DMS153 treated with DMSO at 0.1 percent for 48 hours (cell line): ENCODE data around the gene NT5C2.
"Not testable (repeated sequence)": the region's sequence is repeated elsewhere in the genome, so short reads cannot be mapped to it uniquely, and the experiment has no call there.

ENCODE experiments used
- DNase-seq: peaks from one replicate; lab custom pipeline; 2025; ENCODE audit not compliant: unreplicated experiment; lab: John Stamatoyannopoulos, UW

The NT5C2 gene

GRCh38 chr10:103095005-103095404, 98.1 kb downstream of the NT5C2 start:
- DNase-seq, result no peak

DNA sequence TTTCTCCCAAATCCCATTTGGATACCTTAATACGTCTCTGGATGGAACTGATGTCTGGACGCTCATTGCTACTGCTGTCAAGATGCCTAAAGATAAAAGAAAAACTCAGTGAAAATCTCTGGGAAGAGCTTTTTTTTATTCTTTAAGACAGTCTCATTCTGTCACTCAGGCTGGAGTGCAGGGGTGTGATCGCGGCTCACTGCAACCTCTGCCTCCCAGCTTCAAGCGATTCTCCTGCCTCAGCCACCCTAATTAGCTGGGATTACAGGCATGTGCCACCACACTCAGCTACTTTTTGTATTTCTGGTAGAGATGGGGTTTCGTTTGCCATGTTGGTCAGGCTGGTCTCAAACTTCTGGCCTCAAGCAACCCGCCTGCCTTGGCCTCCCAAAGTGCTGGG, 102.2 kb downstream of the NT5C2 start:
- DNase-seq, result no peak

- DNase-seq, result no peak
Measured at GRCh38 chr10:103089493-103089892, 103.6 kb downstream of the NT5C2 start.

GRCh38 chr10:103086799-103087198, 106.3 kb downstream of the NT5C2 start:
- no peak for DNase-seq

GRCh38 chr10:103086261-103086660, 106.8 kb downstream of the NT5C2 start:
- DNase-seq, result no peak

DNA sequence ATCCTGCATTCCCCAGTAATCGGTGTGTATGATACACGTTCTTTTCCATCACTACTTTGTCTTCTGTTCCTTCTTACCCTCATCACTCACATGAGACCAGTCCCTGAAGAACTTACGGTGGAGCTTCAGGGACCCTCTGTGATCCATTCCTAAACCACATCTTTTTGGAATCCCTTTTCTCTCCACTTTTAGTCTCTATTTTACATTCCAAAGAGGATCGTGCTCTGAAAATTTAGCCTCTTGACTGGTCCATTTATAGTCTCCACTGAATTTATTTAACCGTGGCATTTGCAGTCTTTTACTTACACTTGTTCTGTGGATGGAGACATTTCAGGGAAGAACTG, 109.1 kb downstream of the NT5C2 start:
- no peak for DNase-seq

- DNase-seq, result no peak
Measured at GRCh38 chr10:103083266-103083976, 109.7 kb downstream of the NT5C2 start.

GRCh38 chr10:103082683-103083082, 110.4 kb downstream of the NT5C2 start:
- DNase-seq, result no peak

DNA sequence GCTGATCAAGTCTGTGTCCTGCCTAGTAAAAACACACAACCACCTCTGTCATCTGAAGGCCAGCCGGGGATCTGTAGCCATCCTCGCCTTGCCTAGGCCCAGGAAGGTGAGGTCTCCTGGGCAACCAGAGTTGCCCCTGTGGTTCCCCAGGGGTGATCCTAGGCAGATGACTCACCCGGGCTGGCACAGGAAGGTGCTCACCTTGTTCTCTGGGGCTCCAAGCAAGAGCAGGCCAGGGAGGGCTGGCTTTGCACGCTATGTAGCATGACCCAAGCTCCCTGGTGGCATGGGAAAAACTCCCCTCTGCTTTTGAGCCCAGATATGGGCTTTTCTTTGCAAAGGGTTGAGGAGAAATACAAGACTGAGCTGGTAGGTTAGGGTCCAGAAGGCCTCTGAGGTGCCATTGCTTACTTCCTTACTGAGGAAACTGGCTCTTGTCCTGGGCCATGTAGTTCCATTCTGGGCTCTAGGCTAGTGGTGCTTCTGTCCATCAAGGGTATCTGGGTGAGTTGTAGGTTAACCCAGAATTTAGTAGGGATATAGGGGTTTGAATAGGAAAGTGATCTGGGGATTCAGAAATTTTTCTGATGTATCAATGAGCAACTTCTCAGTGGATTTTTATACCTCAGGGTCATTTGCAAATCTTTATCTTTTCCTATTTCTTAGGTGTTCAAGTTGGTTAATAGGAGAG, 112.0 kb downstream of the NT5C2 start:
- no peak for DNase-seq

DNA sequence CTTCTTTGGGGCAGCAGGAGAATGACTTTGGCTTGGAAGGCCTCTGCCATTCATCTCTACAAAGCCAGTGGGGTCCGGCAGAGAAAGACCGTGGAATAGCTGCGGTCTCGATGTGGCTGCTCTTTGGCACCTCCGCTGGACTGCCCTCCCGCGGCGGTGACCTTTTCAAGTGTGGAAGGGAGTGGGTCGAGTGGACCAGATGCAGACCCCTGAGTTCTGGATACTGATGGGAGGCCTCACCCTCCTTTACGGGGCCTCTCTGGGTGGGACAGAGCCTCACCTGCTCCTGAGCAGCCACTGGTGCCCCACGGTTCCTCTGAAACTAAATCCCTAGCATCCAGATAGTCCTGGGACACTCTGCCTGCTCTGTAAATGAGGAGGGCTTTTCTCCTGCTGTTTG, 113.1 kb downstream of the NT5C2 start:
- DNase-seq, result no peak

- no peak for DNase-seq
Measured at GRCh38 chr10:103079100-103079499, 114.0 kb downstream of the NT5C2 start.

DNA sequence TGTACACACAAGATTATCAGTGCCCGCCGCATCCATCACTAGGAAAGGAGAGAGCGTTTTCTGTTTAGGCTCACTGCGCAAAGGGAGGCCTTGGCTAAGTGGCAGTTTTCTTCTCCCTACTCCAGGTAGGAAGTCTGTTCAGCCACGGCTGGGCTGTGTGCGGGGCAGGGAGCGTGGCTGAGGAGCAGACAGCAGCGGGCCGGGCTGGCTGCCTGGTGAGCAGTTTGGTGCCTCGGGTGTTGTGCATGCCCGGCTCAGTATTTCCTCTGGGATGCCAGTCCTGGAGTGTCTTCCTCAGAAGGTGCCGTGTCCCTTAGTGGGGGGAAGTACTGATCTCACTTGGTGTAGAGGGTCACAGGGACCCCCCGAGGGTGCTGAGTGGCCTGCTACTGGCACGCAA, 114.4 kb downstream of the NT5C2 start:
- no peak for DNase-seq

DNA sequence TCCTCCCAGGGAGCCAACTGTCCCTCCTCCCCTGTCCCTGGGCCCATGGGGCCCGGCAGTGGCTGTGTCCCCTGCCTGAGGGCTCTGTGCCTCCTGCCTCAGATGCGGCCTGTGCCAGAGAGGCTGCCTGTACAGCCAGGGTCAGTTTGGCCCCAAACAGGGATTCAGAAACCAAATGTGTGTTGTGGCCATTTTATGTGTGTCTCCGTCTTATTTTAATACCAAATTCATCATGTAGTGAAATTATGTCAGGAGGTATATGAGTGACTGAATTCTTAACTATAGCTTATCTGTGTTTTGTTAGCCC, 114.8 kb downstream of the NT5C2 start:
- DNase-seq, result no peak

DNA sequence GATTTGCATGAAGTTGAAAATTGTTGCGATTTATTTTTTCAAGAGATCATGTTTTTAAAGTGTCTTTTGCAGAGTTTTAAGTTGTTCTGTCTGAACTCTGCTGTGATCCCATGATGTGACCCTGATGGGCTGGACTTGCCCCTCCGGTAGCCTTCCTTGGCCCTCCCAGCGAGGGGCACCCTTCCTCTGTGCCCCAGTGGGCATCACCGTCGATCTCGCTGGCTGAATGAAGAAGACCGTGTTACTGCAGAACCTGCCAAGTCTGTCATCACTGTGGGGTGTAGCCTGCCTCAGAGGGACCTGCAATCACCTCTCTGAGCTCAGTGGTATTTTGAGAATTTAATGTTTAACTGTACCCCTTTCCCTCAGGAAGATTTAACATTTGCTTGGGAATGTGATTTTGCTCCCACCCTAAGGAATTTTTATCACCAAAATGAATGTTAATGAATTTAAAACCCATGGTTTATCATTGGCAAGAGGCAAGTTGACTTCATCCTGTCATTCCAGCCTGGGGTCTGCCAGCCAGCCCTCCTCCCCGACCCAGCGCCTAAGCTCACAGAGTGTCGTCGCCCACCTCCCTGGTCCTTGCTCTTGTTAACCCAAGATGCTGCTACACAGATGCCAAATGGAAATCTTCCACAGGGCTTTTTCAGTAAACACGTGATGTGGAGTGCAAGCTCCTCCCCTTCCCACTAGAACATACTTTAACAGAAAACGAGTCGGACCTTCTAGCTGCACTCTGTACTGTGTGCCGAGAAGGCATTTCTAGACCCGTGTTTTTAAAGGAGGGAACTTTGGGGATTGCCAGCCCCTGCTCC, 115.4 kb downstream of the NT5C2 start:
- no peak for DNase-seq

GRCh38 chr10:103077020-103077419, 116.1 kb downstream of the NT5C2 start:
- no peak for DNase-seq

DNA sequence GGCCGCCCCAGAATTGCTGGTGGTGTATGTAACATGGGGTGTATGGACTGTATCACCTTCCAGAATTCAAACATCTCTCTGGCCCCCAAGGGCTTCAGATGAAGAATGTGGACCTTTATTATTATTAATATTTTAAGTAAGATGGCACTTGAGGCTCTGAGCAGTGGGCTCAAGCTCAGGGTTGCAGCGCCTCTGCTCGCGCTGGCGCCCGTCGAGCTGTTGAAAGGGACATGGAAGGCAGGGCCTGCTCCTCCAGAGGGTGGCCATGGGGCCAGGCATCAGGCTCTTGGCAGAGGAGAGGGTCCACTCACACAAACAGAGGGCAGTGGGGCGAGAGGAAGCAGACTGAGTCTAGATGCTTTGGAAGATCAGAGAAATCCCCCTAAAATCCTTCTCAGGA, 120.2 kb downstream of the NT5C2 start:
- no peak for DNase-seq

GRCh38 chr10:103072276-103072675, 120.8 kb downstream of the NT5C2 start:
- no peak for DNase-seq

DNA sequence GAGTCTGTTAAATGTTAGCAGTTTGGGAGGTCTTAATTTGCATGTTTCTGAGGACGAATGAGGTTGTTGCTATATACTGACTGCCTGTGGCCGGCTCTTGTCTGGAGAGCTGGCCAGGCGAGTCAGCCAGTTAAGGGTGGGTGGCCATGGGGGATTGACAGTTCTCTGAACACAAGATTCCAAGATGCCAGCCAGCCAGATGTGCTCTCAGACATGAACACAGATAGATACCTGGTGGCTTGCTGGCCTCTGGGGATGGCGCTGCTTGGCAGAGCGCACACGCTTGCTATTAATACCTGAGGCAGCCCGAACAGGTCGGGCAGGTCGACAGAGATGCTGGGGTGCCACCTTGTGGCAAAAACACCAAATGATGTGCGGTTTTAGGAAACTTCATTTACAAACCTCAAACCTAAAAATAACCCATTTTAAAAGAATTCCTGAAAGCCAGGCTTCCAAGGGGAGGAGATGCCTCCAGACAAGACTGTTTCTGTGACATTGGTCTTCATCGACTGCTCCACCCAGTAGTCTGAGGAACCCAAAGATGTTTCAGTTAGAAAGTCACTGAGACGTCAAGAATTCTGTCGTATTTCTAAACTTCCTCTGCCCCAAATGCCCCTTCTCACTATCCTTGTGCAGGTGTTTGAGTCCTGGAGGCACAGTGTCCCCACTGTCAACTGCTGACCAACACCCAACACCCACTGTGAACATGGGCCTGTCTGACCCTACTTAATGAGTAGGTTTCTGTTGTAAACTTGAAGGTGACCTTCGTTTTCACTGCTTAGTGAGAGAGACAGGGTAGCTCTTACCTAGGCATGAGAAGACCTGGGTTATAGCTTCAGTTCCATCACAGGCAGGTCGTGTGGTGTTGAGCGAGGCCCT, 123.4 kb downstream of the NT5C2 start:
- DNase-seq, result peak; percentile 42

DNA sequence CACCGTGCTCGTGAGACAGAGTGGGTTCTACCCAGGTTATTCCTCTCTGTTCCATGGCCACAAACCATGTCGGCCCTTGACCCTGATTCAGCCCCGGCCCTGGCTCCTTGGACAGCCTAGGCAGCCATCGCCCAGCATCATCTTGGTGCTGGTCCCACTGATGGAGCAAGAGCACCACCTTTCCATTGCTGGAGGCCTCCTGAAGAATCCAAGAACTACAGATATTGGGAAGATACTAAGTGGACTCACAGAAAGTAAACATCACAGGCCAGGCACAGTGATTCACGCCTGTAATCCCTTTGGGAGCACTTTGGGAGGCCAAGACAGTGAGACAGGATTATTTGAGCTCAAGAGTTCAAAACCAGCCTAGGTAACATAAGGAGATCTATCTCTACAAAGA, 125.1 kb downstream of the NT5C2 start:
- DNase-seq, result no peak

GRCh38 chr10:103067484-103067883, 125.6 kb downstream of the NT5C2 start:
- DNase-seq, result no peak

GRCh38 chr10:103067099-103067477, 126.0 kb downstream of the NT5C2 start:
- DNase-seq, result not testable (repeated sequence)
